H1 (cell line): ENCODE data around the gene CPLX1. TPM values are rescaled to one million over a fixed set of nuclear protein-coding genes. Genes with fewer than 3 reads are reported as not detected.

Source experiments
- BACH1 ChIP-seq: IDR thresholded peaks from 2 replicates; pipeline ENCODE4 v1.6.1; 2012; ENCODE audit warnings: low read length, improper control_type of control experiment
- CHD7 ChIP-seq: fragments of 300-600 bp; sonication (generic); IDR thresholded peaks from 2 replicates; pipeline ENCODE4 v1.7.1; 2012; ENCODE audit warnings: low read length, moderate library complexity, mild to moderate bottlenecking, inconsistent platforms; ENCODE audit not compliant: insufficient replicate concordance
- KDM1A ChIP-seq: fragments of 200-600, 300-600 bp; sonication (generic); IDR thresholded peaks from 2 replicates; pipeline ENCODE4 v1.7.1; 2016; ENCODE audit warnings: mild to moderate bottlenecking, low read length, borderline replicate concordance
- RBBP5 ChIP-seq: IDR thresholded peaks from 2 replicates; pipeline ENCODE4 v1.7.1; 2012; ENCODE audit warnings: low read depth, mild to moderate bottlenecking, inconsistent platforms, low read length, moderate library complexity, borderline replicate concordance
- polyA plus RNA-seq, 7 experiments: library from polyadenylated mRNA; depleted of rRNA in 3 of 7; stranded (reverse) in 5 of 7; unstranded in 2 of 7; fragments of >200 nt in 5 of 7; fragments of 200-250 nt in 2 of 7; gene quantifications; 1 replicate in 5 of 7; 2 replicates in 1 of 7; 4 replicates in 1 of 7; pipeline versions ENCODE4 v1.2.1 to v1.2.3, GENCODE V29; 2011 to 2013; ENCODE audit warnings: missing spikeins in 2 of 7, mixed read lengths in 2 of 7
- total RNA-seq: library from RNA; stranded (reverse); fragmentation: NEBNext Ultra II Directional; extraction: Animal tissue kit (Norgen Biotek cat#: 25700); gene quantifications from 2 replicates; pipeline ENCODE4 v1.2.1, GENCODE V29; 2021

Gene CPLX1
- total and polyA plus RNA-seq, 2 of the 8 experiments (the other 6 are each of a cell fraction or from before 2014, with no cell fraction given): 0.32 to 0.56 TPM

- TF ChIP-seq CHD7 (no peak), KDM1A (no peak), BACH1 (no peak), RBBP5 (no peak)
These were observed 10.3 kb downstream of the CPLX1 start (continued) for GRCh38 chr4:815464-816146.
